SK-N-SH (cell line): Measurements from ENCODE around the gene PGM2L1.

Source experiments
- ELF1 ChIP-seq: IDR thresholded peaks from 2 replicates; pipeline ENCODE4 v1.4.0; 2012
- FOXM1 ChIP-seq: IDR thresholded peaks from 2 replicates; pipeline ENCODE4 v1.4.0; 2012; ENCODE audit warnings: low read depth, mild to moderate bottlenecking
- POLR2AphosphoS5 ChIP-seq: IDR thresholded peaks from 2 replicates; pipeline ENCODE4 v1.6.1; 2012; ENCODE audit warnings: low read depth, low read length
- RAD21 ChIP-seq: IDR thresholded peaks from 2 replicates; pipeline ENCODE4 v1.6.1; 2012; ENCODE audit warnings: mild to moderate bottlenecking, low read length
- SIN3A ChIP-seq: IDR thresholded peaks from 2 replicates; pipeline ENCODE4 v1.6.1; 2012; ENCODE audit warnings: low read depth, mild to moderate bottlenecking, low read length, moderate library complexity, borderline replicate concordance
- SMC3 ChIP-seq: IDR thresholded peaks from 2 replicates; pipeline ENCODE4 v1.6.1; 2012; ENCODE audit warnings: low read depth, low read length, improper control_type of control experiment
- TF ChIP-seq, protein P1 (sequence below): fragments of 200-600 bp; sonication (generic); IDR thresholded peaks from 2 replicates; pipeline ENCODE4 v1.6.1; 2017; ENCODE audit warnings: antibody characterized with exemption, mild to moderate bottlenecking, moderate library complexity
- TF ChIP-seq, protein P2 (sequence below): fragments of 150-350 bp; IDR thresholded peaks from 2 replicates; pipeline ENCODE4 v1.6.1; 2017; ENCODE audit warnings: antibody characterized with exemption, low read length, low read depth, borderline replicate concordance

DNA sequence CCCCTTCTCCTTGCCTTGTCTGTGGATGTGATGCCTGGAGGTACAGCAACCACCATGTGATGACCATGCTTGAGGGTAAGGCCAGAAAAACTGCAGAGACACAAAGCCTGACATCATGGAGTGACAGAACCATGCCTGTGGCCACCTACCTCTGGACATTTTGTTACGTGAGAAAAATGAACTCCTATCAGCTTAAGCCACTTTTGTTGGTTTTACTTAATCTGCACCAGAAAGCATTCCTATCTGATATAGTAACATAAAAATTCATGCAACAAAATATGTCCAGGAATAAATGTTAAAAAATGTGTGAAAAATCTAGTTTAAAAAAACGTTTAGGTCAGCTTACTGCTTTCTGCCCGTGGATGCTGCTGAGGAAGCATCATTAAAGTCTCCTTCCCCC lies 44.2 kb downstream of the PGM2L1 start:
- TF ChIP-seq RAD21 (no peak), SIN3A (no peak), POLR2AphosphoS5 (no peak), SMC3 (no peak), FOXM1 (no peak), ELF1 (no peak)
- TF ChIP-seq, protein P1, sequence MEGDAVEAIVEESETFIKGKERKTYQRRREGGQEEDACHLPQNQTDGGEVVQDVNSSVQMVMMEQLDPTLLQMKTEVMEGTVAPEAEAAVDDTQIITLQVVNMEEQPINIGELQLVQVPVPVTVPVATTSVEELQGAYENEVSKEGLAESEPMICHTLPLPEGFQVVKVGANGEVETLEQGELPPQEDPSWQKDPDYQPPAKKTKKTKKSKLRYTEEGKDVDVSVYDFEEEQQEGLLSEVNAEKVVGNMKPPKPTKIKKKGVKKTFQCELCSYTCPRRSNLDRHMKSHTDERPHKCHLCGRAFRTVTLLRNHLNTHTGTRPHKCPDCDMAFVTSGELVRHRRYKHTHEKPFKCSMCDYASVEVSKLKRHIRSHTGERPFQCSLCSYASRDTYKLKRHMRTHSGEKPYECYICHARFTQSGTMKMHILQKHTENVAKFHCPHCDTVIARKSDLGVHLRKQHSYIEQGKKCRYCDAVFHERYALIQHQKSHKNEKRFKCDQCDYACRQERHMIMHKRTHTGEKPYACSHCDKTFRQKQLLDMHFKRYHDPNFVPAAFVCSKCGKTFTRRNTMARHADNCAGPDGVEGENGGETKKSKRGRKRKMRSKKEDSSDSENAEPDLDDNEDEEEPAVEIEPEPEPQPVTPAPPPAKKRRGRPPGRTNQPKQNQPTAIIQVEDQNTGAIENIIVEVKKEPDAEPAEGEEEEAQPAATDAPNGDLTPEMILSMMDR: no peak
- TF ChIP-seq, protein P2, sequence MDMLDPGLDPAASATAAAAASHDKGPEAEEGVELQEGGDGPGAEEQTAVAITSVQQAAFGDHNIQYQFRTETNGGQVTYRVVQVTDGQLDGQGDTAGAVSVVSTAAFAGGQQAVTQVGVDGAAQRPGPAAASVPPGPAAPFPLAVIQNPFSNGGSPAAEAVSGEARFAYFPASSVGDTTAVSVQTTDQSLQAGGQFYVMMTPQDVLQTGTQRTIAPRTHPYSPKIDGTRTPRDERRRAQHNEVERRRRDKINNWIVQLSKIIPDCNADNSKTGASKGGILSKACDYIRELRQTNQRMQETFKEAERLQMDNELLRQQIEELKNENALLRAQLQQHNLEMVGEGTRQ: no peak
